Type B pancreatic cell (in vitro differentiated cells): Measurements from ENCODE around the gene HESX1. TPM values are rescaled to one million over a fixed set of nuclear protein-coding genes. Genes with fewer than 3 reads are reported as not detected.

Experiments used
- DNase-seq: peaks from one replicate; pipeline ENCODE4 v3.0.0; 2021; ENCODE audit warnings: mixed read lengths; ENCODE audit not compliant: unreplicated experiment; ENCODE audit errors: extremely low spot score
- H3K27ac Mint-ChIP-seq: 2 replicates; pipeline ENCODE4 v1.8.0; 2021; ENCODE audit warnings: mild to moderate bottlenecking, mixed read lengths
- H3K27me3 Mint-ChIP-seq: 2 replicates; pipeline ENCODE4 v1.8.0; 2021; ENCODE audit warnings: mixed read lengths
- H3K36me3 Mint-ChIP-seq: 2 replicates; pipeline ENCODE4 v1.8.0; 2021; ENCODE audit warnings: mixed read lengths
- H3K4me1 Mint-ChIP-seq: one replicate; pipeline ENCODE4 v1.8.0; 2021; ENCODE audit warnings: mixed read lengths; ENCODE audit not compliant: unreplicated experiment
- H3K4me3 Mint-ChIP-seq: 2 replicates; pipeline ENCODE4 v1.8.0; 2021; ENCODE audit warnings: mild to moderate bottlenecking, mixed read lengths
- H3K9me3 Mint-ChIP-seq: 2 replicates; pipeline ENCODE4 v1.8.0; 2021; ENCODE audit warnings: mixed read lengths
- CTCF ChIP-seq: fragments of 200-600 bp; sonication (generic); conservative IDR thresholded peaks from 2 replicates; pipeline ENCODE4 v1.5.0; 2021; ENCODE audit warnings: antibody characterized with exemption, mild to moderate bottlenecking
- total RNA-seq: library from RNA; stranded (reverse); gene quantifications from 2 replicates; pipeline ENCODE4 v1.2.1, GENCODE V29; 2021; ENCODE audit warnings: low replicate concordance

Gene HESX1
- total RNA-seq, 1 donor from 2014 or later, result 1.7 TPM

GRCh38 chr3:57158325-57158724 lies 41.5 kb downstream of the HESX1 start:
- Mint-ChIP-seq H3K4me1 (peaks cover 82% of the 10 kb centered on the region), H3K4me3 (no peak overlapping the region), H3K9me3 (no peaks in the 10 kb centered on the region), H3K36me3 (no peaks in the 10 kb centered on the region), H3K27me3 (peaks cover 4% of the 10 kb centered on the region), H3K27ac (no peak overlapping the region)
- TF ChIP-seq CTCF, result no peak
- no peak for DNase-seq

GRCh38 chr3:57157545-57157944 lies 42.2 kb downstream of the HESX1 start:
- no peak overlapping the region for H3K27ac Mint-ChIP-seq
- peaks cover 82% of the 10 kb centered on the region for H3K4me1 Mint-ChIP-seq
- peak overlapping the region; percentile 12 for H3K4me3 Mint-ChIP-seq

GRCh38 chr3:57155310-57155643 lies 44.5 kb downstream of the HESX1 start:
- H3K27me3 Mint-ChIP-seq, result no peaks in the 10 kb centered on the region
- H3K4me3 Mint-ChIP-seq, result peak overlapping the region; percentile 40
- H3K27ac Mint-ChIP-seq, result no peak overlapping the region

More at GRCh38 chr3:57157545-57157944, 42.2 kb downstream of the HESX1 start:
- DNase-seq, result no peak
- peaks cover under 1% of the 10 kb centered on the region for H3K27me3 Mint-ChIP-seq
- no peaks in the 10 kb centered on the region for H3K36me3 Mint-ChIP-seq
- H3K9me3 Mint-ChIP-seq, result no peaks in the 10 kb centered on the region
- no peak for TF ChIP-seq CTCF

GRCh38 chr3:57154470-57155309 lies 45.1 kb downstream of the HESX1 start:
- peak; percentile 22 for TF ChIP-seq CTCF
- Mint-ChIP-seq H3K27me3 (no peaks in the 10 kb centered on the region), H3K9me3 (no peaks in the 10 kb centered on the region), H3K36me3 (no peaks in the 10 kb centered on the region), H3K4me3 (peak overlapping the region; percentile 40), H3K27ac (no peak overlapping the region), H3K4me1 (peaks cover 83% of the 10 kb centered on the region)
- DNase-seq, result no peak

More at GRCh38 chr3:57155310-57155643, 44.5 kb downstream of the HESX1 start:
- DNase-seq, result no peak
- Mint-ChIP-seq H3K4me1 (peaks cover 84% of the 10 kb centered on the region), H3K36me3 (no peaks in the 10 kb centered on the region), H3K9me3 (no peaks in the 10 kb centered on the region)
- TF ChIP-seq CTCF, result no peak

- peak; percentile 74 for TF ChIP-seq CTCF
- H3K36me3 Mint-ChIP-seq, result peaks cover 2% of the 10 kb centered on the region
- peak overlapping the region; percentile 79 for H3K4me3 Mint-ChIP-seq
- no peaks in the 10 kb centered on the region for H3K9me3 Mint-ChIP-seq
- H3K27ac Mint-ChIP-seq, result peak overlapping the region; percentile 57
- H3K4me1 Mint-ChIP-seq, result peaks cover 72% of the 10 kb centered on the region
- H3K27me3 Mint-ChIP-seq, result no peaks in the 10 kb centered on the region
- DNase-seq, result no peak
Measured at GRCh38 chr3:57152151-57153143, 47.3 kb downstream of the HESX1 start.
